ENCODE results near the gene CDC34.
A peak's percentile ranks its signal among the peaks of the same experiment; 100 is the strongest.

- no peak for TF ChIP-seq SIN3A (IDR thresholded peaks at IDR 0.05; ENCODE audit: borderline replicate concordance, insufficient read depth, low read depth, low read length)
- TF ChIP-seq, protein P1, sequence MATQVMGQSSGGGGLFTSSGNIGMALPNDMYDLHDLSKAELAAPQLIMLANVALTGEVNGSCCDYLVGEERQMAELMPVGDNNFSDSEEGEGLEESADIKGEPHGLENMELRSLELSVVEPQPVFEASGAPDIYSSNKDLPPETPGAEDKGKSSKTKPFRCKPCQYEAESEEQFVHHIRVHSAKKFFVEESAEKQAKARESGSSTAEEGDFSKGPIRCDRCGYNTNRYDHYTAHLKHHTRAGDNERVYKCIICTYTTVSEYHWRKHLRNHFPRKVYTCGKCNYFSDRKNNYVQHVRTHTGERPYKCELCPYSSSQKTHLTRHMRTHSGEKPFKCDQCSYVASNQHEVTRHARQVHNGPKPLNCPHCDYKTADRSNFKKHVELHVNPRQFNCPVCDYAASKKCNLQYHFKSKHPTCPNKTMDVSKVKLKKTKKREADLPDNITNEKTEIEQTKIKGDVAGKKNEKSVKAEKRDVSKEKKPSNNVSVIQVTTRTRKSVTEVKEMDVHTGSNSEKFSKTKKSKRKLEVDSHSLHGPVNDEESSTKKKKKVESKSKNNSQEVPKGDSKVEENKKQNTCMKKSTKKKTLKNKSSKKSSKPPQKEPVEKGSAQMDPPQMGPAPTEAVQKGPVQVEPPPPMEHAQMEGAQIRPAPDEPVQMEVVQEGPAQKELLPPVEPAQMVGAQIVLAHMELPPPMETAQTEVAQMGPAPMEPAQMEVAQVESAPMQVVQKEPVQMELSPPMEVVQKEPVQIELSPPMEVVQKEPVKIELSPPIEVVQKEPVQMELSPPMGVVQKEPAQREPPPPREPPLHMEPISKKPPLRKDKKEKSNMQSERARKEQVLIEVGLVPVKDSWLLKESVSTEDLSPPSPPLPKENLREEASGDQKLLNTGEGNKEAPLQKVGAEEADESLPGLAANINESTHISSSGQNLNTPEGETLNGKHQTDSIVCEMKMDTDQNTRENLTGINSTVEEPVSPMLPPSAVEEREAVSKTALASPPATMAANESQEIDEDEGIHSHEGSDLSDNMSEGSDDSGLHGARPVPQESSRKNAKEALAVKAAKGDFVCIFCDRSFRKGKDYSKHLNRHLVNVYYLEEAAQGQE (IDR thresholded peaks at IDR 0.05; ENCODE audit: insufficient read depth in 1 of 2, low read depth in 2 of 2, low read length in 1 of 2): no peak
- TF ChIP-seq, protein P2, sequence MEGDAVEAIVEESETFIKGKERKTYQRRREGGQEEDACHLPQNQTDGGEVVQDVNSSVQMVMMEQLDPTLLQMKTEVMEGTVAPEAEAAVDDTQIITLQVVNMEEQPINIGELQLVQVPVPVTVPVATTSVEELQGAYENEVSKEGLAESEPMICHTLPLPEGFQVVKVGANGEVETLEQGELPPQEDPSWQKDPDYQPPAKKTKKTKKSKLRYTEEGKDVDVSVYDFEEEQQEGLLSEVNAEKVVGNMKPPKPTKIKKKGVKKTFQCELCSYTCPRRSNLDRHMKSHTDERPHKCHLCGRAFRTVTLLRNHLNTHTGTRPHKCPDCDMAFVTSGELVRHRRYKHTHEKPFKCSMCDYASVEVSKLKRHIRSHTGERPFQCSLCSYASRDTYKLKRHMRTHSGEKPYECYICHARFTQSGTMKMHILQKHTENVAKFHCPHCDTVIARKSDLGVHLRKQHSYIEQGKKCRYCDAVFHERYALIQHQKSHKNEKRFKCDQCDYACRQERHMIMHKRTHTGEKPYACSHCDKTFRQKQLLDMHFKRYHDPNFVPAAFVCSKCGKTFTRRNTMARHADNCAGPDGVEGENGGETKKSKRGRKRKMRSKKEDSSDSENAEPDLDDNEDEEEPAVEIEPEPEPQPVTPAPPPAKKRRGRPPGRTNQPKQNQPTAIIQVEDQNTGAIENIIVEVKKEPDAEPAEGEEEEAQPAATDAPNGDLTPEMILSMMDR (IDR thresholded peaks at IDR 0.05): peak; percentile 66; the same call in 1 of the 2 replicates
These were observed 1.2 kb downstream of the CDC34 start for GRCh38 chr19:532561-533363.
